ENCODE results near the gene UBN1. TPM values are rescaled to one million over a fixed set of nuclear protein-coding genes. Genes with fewer than 3 reads are reported as not detected.
"Not testable (repeated sequence)": the region's sequence is repeated elsewhere in the genome, so short reads cannot be mapped to it uniquely, and the experiment has no call there.

Gene UBN1
- total and polyA plus RNA-seq, 4 donors: 7.3 to 19.7 (median 14.2) TPM

DNA sequence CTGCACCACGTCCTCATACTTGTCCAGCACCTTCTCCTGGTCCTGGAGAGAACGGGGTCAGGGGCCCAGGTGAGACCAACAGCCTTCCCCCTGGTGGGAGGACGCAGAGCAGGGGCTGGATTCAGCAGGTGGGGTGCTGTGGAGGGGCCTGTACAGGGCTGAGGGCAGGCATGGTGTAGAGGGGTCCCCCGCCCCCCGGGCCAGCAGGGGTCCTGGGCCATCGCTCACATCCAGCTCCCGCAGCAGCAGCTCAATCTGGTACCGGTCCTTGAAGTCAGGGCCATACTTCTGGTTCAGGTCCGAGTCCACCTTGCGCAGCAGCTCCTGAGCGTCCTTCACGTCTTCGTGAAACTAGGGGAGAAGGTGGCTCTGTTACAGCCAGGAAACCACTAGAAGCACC lies 48.1 kb downstream of the UBN1 start:
- H3K4me3 ChIP-seq (ENCODE audit: low read depth in 1 of 3, low read length in 3 of 3): no peak overlapping the region
- no peak overlapping the region for H3K27ac ChIP-seq (ENCODE audit: low read depth in 1 of 2, low read length in 2 of 2)
- no peak overlapping the region for H3K9ac ChIP-seq (ENCODE audit: low read depth in 1 of 2, low read length in 2 of 2)
- DNase-seq (ENCODE audit: low spot score): no peak
- 94% methylated on average over 13 of the region's 13 CpGs for WGBS
- H3K9me3 ChIP-seq (ENCODE audit: control insufficient read depth in 4 of 4, low read length in 3 of 4): peaks cover 0 to 3% (median 0%) of the 10 kb centered on the region in 4 donors
- no peaks in the 10 kb centered on the region for H3K27me3 ChIP-seq (ENCODE audit: control insufficient read depth in 4 of 4, insufficient read depth in 4 of 4, low read length in 3 of 4)
- TF ChIP-seq TAF1 (conservative IDR thresholded peaks at IDR 0.05): no peak
- TF ChIP-seq, protein P1, sequence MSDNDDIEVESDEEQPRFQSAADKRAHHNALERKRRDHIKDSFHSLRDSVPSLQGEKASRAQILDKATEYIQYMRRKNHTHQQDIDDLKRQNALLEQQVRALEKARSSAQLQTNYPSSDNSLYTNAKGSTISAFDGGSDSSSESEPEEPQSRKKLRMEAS (IDR thresholded peaks at IDR 0.05): no peak
- TF ChIP-seq, protein P2, sequence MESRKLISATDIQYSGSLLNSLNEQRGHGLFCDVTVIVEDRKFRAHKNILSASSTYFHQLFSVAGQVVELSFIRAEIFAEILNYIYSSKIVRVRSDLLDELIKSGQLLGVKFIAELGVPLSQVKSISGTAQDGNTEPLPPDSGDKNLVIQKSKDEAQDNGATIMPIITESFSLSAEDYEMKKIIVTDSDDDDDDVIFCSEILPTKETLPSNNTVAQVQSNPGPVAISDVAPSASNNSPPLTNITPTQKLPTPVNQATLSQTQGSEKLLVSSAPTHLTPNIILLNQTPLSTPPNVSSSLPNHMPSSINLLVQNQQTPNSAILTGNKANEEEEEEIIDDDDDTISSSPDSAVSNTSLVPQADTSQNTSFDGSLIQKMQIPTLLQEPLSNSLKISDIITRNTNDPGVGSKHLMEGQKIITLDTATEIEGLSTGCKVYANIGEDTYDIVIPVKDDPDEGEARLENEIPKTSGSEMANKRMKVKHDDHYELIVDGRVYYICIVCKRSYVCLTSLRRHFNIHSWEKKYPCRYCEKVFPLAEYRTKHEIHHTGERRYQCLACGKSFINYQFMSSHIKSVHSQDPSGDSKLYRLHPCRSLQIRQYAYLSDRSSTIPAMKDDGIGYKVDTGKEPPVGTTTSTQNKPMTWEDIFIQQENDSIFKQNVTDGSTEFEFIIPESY (IDR thresholded peaks at IDR 0.05): no peak
- no peak for TF ChIP-seq HNF4A (conservative IDR thresholded peaks at IDR 0.05)
- no peak for TF ChIP-seq YY1 (IDR thresholded peaks at IDR 0.05)
- TF ChIP-seq, protein P3, sequence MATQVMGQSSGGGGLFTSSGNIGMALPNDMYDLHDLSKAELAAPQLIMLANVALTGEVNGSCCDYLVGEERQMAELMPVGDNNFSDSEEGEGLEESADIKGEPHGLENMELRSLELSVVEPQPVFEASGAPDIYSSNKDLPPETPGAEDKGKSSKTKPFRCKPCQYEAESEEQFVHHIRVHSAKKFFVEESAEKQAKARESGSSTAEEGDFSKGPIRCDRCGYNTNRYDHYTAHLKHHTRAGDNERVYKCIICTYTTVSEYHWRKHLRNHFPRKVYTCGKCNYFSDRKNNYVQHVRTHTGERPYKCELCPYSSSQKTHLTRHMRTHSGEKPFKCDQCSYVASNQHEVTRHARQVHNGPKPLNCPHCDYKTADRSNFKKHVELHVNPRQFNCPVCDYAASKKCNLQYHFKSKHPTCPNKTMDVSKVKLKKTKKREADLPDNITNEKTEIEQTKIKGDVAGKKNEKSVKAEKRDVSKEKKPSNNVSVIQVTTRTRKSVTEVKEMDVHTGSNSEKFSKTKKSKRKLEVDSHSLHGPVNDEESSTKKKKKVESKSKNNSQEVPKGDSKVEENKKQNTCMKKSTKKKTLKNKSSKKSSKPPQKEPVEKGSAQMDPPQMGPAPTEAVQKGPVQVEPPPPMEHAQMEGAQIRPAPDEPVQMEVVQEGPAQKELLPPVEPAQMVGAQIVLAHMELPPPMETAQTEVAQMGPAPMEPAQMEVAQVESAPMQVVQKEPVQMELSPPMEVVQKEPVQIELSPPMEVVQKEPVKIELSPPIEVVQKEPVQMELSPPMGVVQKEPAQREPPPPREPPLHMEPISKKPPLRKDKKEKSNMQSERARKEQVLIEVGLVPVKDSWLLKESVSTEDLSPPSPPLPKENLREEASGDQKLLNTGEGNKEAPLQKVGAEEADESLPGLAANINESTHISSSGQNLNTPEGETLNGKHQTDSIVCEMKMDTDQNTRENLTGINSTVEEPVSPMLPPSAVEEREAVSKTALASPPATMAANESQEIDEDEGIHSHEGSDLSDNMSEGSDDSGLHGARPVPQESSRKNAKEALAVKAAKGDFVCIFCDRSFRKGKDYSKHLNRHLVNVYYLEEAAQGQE (IDR thresholded peaks at IDR 0.05): no peak
- peaks cover 10 to 64% (median 30%) of the 10 kb centered on the region in 4 donors for H3K36me3 ChIP-seq (ENCODE audit: control insufficient read depth in 4 of 4, insufficient read depth in 3 of 4, low read depth in 1 of 4, low read length in 3 of 4)
- H3K4me1 ChIP-seq (ENCODE audit: control insufficient read depth in 4 of 4, insufficient read depth in 4 of 4, low read length in 3 of 4): no peaks in the 10 kb centered on the region

DNA sequence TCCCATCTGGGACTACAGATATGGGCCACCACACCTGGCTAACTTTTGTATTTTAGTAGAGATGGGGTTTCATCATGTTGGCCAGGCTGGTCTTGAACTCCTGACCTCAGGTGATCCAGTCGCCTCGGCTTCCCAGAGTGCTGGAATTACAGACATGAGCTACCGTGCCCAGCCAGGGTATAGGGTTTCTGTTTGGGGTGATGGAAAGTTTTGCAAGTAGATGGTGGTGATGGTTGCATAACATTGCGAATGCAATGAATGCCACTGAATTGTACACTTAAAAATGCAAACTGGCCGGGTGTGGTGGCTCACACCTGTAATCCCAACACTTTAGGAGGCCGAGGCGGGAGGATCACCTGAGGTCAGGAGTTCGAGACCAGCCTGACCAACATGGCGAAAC lies 49.5 kb downstream of the UBN1 start:
- not testable (repeated sequence) for H3K27ac ChIP-seq (ENCODE audit: low read depth in 1 of 2, low read length in 2 of 2); H3K27me3 ChIP-seq (ENCODE audit: control insufficient read depth in 4 of 4, insufficient read depth in 4 of 4, low read length in 3 of 4); H3K9me3 ChIP-seq (ENCODE audit: control insufficient read depth in 4 of 4, low read length in 3 of 4); DNase-seq (ENCODE audit: low spot score); H3K4me3 ChIP-seq (ENCODE audit: low read depth in 1 of 3, low read length in 3 of 3); H3K4me1 ChIP-seq (ENCODE audit: control insufficient read depth in 4 of 4, insufficient read depth in 4 of 4, low read length in 3 of 4); H3K9ac ChIP-seq (ENCODE audit: low read depth in 1 of 2, low read length in 2 of 2)
- peaks cover 8 to 61% (median 31%) of the 10 kb centered on the region in 4 donors for H3K36me3 ChIP-seq (ENCODE audit: control insufficient read depth in 4 of 4, insufficient read depth in 3 of 4, low read depth in 1 of 4, low read length in 3 of 4)
- 90% methylated on average over 9 of the region's 9 CpGs for WGBS

DNA sequence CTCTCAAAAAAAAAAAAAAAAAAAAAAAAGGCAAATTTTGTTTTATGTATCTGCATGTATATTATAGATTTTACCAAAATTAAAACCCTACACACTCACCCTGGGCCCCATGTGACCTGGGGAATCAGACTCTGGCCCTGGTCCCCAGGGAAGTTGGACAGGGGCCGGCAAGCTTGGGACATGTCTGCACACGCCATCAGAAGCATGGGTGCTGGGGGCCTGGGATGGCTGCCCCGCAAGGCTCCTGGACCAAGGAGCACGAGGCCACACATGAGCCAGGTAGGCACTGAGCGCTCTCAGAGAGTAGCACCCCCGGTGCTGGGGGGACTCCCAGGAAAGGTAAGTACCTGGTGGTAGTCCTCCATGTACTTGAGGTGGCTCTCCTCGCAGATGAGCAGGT lies 50.0 kb downstream of the UBN1 start:
- Histone ChIP-seq H3K9me3 (ENCODE audit: control insufficient read depth in 4 of 4, low read length in 3 of 4) (peaks cover 0 to 3% (median 0%) of the 10 kb centered on the region in 4 donors), H3K9ac (ENCODE audit: low read depth in 1 of 2, low read length in 2 of 2) (no peak overlapping the region), H3K4me1 (ENCODE audit: control insufficient read depth in 4 of 4, insufficient read depth in 4 of 4, low read length in 3 of 4) (no peaks in the 10 kb centered on the region), H3K4me3 (ENCODE audit: low read depth in 1 of 3, low read length in 3 of 3) (no peak overlapping the region), H3K27me3 (ENCODE audit: control insufficient read depth in 4 of 4, insufficient read depth in 4 of 4, low read length in 3 of 4) (no peaks in the 10 kb centered on the region), H3K27ac (ENCODE audit: low read depth in 1 of 2, low read length in 2 of 2) (no peak overlapping the region), H3K36me3 (ENCODE audit: control insufficient read depth in 4 of 4, insufficient read depth in 3 of 4, low read depth in 1 of 4, low read length in 3 of 4) (peaks cover 8 to 61% (median 25%) of the 10 kb centered on the region in 4 donors)
- TF ChIP-seq RXRA (IDR thresholded peaks at IDR 0.05) (no peak), HNF4A (conservative IDR thresholded peaks at IDR 0.05) (no peak), GABPA (IDR thresholded peaks at IDR 0.05 in 1 of 2, conservative IDR thresholded peaks at IDR 0.05 in 1 of 2) (no peak)
- TF ChIP-seq, protein P2 (IDR thresholded peaks at IDR 0.05): no peak
- DNase-seq (ENCODE audit: low spot score): no peak
- WGBS: 95% methylated on average over 7 of the region's 7 CpGs

All from liver (tissue), 9 donors.